K562 (cell line): Measurements from ENCODE around the gene HNRNPA3. TPM values are rescaled to one million over a fixed set of nuclear protein-coding genes. Genes with fewer than 3 reads are reported as not detected.

Source experiments
- ARID2 ChIP-seq: fragments of 450-650 bp; IDR thresholded peaks from 2 replicates; pipeline ENCODE4 v1.6.1; 2017; ENCODE audit warnings: antibody characterized with exemption, mild to moderate bottlenecking
- CTCF ChIP-seq, 3 experiments: IDR thresholded peaks in 2 of 3; conservative IDR thresholded peaks in 1 of 3; 2 replicates each; pipeline ENCODE4 v1.5.1; 2011 to 2012; ENCODE audit warnings: low read length in 3 of 3, mild to moderate bottlenecking in 3 of 3, control low read depth in 2 of 3, improper control_type of control experiment in 1 of 3, inconsistent platforms in 1 of 3, low read depth in 1 of 3, mixed read lengths in 1 of 3, moderate library complexity in 1 of 3; ENCODE audit not compliant: insufficient read depth in 2 of 3
- ETS1 ChIP-seq: conservative IDR thresholded peaks from 2 replicates; pipeline ENCODE4 v1.6.1; 2011; ENCODE audit warnings: low read depth, mild to moderate bottlenecking, low read length; ENCODE audit not compliant: control insufficient read depth
- HOMEZ ChIP-seq: fragments of 250-450 bp; sonication (Bioruptor Pico); IDR thresholded peaks from 2 replicates; pipeline ENCODE4 v1.4.0; 2020; ENCODE audit warnings: mild to moderate bottlenecking, moderate library complexity
- KDM5B ChIP-seq: fragments of 200-600 bp; sonication (generic); IDR thresholded peaks from 2 replicates; pipeline ENCODE4 v1.6.1; 2012; ENCODE audit warnings: low read depth, mild to moderate bottlenecking, moderate library complexity, low read length, control low read depth, inconsistent platforms; ENCODE audit not compliant: insufficient replicate concordance
- WHSC1 ChIP-seq: IDR thresholded peaks from one replicate; pipeline ENCODE4 v1.6.1; 2012; ENCODE audit warnings: low read length, control low read depth, inconsistent platforms
- ZBED1 ChIP-seq: IDR thresholded peaks from 2 replicates; pipeline ENCODE4 v1.6.1; 2014
- ZNF197 ChIP-seq: fragments of 200-800 bp; sonication (Bioruptor generic); IDR thresholded peaks from 2 replicates; pipeline ENCODE4 v1.6.1; 2016; ENCODE audit warnings: low read depth, missing genetic modification characterization, missing compliant biosample characterization
- ZNF311 ChIP-seq: fragments of 250-450 bp; sonication (Bioruptor Pico); IDR thresholded peaks from 2 replicates; pipeline ENCODE4 v1.4.0; 2020; ENCODE audit warnings: mild to moderate bottlenecking, moderate library complexity
- polyA plus RNA-seq, 8 experiments: library from polyadenylated mRNA; depleted of rRNA in 4 of 8; stranded (reverse) in 5 of 8; unstranded in 3 of 8; fragments of >200 nt; fragmentation: Nextera tagmentation in 2 of 8; fragmentation: Illumina TruSeq in 1 of 8; extraction: Ambion mirVana in 2 of 8; extraction: Trizol in 1 of 8; gene quantifications; 2 replicates each; pipeline versions ENCODE4 v1.2.1 to v1.2.3, GENCODE V29; 2011 to 2014; ENCODE audit warnings: inconsistent platforms in 1 of 8, missing spikeins in 1 of 8
- total RNA-seq, 7 experiments: library from RNA; depleted of rRNA in 6 of 7; stranded (reverse); fragments of >200 nt in 6 of 7; fragmentation: Illumina TruSeq in 2 of 7; extraction: Trizol in 2 of 7; gene quantifications; 2 replicates each; pipeline versions ENCODE4 v1.2.1 to v1.2.3, GENCODE V29; 2011 to 2021; ENCODE audit warnings: low replicate concordance in 1 of 7
- TF ChIP-seq, protein P1 (sequence below): sonication (generic); formaldehyde crosslinking; IDR thresholded peaks from 2 replicates; pipeline ENCODE4 v1.8.1; 2023; ENCODE audit warnings: missing genetic modification reagents, mild to moderate bottlenecking, borderline replicate concordance
- TF ChIP-seq, protein P2 (sequence below), 2 experiments: fragments of 450-650 bp; IDR thresholded peaks; 2 replicates each; pipeline ENCODE4 v1.6.1; 2018; ENCODE audit warnings: mild to moderate bottlenecking in 2 of 2, low read depth in 1 of 2; ENCODE audit not compliant: partially characterized antibody in 2 of 2

HNRNPA3 gene
- total and polyA plus RNA-seq, 9 of the 15 experiments (the other 6 are each of a cell fraction or from before 2014, with no cell fraction given) = 72.8 to 428 (median 192) TPM

DNA sequence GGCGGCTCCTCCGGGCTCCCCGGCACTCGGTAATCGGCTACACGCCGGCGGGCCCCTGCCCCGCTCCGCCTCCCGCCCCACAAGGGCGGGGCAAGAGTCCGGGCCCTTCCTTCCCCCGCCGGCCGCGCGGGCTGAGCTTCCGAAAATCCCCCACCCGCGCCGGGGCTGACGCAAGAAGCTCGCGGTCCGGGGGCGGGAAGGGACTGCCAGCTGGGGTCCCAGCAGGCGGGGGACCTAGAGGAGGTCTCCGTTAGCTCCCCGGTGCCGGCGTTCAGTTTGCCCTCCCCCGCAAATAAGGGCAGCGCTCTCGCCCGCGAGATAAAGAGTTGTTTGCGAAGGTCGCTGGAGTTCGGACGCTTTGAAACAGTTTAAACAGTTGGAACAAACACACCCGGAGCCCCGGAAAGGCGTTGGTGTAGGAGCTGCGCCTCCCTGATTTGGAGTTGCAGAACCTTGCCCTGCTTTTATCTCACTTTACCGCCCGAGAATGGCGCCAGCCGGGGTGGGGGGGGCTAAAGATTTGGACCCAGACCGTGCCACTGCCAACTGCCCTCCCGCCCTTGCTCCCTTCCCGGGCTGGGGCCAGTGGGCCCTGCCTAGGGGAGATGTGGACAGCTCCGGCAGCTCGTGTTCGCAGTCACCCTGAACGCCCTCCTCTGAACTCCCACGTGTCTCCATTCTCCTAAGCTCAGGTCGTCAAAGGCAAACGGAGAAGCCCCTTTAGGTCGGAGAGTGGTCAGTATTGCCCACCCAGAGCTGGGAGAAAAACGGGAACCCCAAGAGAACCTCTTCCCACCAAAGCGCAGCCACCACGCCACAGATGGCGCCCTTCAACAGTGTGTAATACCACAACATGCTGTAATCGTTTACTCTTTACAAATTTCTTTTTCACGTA, 52.3 kb downstream of the HNRNPA3 start, which contains the start of gene NFE2L2 (continued):
- TF ChIP-seq, protein P1, sequence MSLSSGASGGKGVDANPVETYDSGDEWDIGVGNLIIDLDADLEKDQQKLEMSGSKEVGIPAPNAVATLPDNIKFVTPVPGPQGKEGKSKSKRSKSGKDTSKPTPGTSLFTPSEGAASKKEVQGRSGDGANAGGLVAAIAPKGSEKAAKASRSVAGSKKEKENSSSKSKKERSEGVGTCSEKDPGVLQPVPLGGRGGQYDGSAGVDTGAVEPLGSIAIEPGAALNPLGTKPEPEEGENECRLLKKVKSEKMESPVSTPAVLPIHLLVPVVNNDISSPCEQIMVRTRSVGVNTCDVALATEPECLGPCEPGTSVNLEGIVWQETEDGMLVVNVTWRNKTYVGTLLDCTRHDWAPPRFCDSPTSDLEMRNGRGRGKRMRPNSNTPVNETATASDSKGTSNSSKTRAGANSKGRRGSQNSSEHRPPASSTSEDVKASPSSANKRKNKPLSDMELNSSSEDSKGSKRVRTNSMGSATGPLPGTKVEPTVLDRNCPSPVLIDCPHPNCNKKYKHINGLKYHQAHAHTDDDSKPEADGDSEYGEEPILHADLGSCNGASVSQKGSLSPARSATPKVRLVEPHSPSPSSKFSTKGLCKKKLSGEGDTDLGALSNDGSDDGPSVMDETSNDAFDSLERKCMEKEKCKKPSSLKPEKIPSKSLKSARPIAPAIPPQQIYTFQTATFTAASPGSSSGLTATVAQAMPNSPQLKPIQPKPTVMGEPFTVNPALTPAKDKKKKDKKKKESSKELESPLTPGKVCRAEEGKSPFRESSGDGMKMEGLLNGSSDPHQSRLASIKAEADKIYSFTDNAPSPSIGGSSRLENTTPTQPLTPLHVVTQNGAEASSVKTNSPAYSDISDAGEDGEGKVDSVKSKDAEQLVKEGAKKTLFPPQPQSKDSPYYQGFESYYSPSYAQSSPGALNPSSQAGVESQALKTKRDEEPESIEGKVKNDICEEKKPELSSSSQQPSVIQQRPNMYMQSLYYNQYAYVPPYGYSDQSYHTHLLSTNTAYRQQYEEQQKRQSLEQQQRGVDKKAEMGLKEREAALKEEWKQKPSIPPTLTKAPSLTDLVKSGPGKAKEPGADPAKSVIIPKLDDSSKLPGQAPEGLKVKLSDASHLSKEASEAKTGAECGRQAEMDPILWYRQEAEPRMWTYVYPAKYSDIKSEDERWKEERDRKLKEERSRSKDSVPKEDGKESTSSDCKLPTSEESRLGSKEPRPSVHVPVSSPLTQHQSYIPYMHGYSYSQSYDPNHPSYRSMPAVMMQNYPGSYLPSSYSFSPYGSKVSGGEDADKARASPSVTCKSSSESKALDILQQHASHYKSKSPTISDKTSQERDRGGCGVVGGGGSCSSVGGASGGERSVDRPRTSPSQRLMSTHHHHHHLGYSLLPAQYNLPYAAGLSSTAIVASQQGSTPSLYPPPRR (CRISPR knock-in tag) = 0 out of 2 replicates have a peak, but pooled peaks have one; percentile 4
- TF ChIP-seq ZNF197 (CRISPR knock-in tag) (no peak), ZBED1 (0 out of 2 replicates have a peak, but pooled peaks have one; percentile 23), WHSC1 (no peak), KDM5B (peak; percentile 71), ARID2 (peak; percentile 95), HOMEZ (CRISPR knock-in tag) (no peak), CTCF (IDR thresholded peaks at IDR 0.05 in 2 of 3, conservative IDR thresholded peaks at IDR 0.05 in 1 of 3; ENCODE audit: insufficient read depth in 2 of 3, low read depth in 1 of 3, low read length in 3 of 3) (peak; percentile 25 to 57 (median 50)), ETS1 (peak; percentile 84), ZNF311 (CRISPR knock-in tag) (peak; percentile 65; the same call in 1 of the 2 replicates)
- TF ChIP-seq, protein P2, sequence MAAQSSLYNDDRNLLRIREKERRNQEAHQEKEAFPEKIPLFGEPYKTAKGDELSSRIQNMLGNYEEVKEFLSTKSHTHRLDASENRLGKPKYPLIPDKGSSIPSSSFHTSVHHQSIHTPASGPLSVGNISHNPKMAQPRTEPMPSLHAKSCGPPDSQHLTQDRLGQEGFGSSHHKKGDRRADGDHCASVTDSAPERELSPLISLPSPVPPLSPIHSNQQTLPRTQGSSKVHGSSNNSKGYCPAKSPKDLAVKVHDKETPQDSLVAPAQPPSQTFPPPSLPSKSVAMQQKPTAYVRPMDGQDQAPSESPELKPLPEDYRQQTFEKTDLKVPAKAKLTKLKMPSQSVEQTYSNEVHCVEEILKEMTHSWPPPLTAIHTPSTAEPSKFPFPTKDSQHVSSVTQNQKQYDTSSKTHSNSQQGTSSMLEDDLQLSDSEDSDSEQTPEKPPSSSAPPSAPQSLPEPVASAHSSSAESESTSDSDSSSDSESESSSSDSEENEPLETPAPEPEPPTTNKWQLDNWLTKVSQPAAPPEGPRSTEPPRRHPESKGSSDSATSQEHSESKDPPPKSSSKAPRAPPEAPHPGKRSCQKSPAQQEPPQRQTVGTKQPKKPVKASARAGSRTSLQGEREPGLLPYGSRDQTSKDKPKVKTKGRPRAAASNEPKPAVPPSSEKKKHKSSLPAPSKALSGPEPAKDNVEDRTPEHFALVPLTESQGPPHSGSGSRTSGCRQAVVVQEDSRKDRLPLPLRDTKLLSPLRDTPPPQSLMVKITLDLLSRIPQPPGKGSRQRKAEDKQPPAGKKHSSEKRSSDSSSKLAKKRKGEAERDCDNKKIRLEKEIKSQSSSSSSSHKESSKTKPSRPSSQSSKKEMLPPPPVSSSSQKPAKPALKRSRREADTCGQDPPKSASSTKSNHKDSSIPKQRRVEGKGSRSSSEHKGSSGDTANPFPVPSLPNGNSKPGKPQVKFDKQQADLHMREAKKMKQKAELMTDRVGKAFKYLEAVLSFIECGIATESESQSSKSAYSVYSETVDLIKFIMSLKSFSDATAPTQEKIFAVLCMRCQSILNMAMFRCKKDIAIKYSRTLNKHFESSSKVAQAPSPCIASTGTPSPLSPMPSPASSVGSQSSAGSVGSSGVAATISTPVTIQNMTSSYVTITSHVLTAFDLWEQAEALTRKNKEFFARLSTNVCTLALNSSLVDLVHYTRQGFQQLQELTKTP (IDR thresholded peaks at IDR 0.05; ENCODE audit: low read depth in 1 of 2, partially characterized antibody in 2 of 2) = peak; percentile 76 to 81
